Lower leg skin (tissue), 3 donors: ENCODE data around the gene FEM1A.

Experiments
- POLR2A ChIP-seq, 2 donors: fragments of 450-650 bp; IDR thresholded peaks; one replicate each; pipeline ENCODE4 v1.6.1; 2016 to 2017; ENCODE audit warnings: antibody characterized with exemption in 2 of 2, mild to moderate bottlenecking in 1 of 2, moderate library complexity in 1 of 2
- TF ChIP-seq, protein P1 (sequence below), 3 donors: fragments of 450-650 bp; IDR thresholded peaks; one replicate each; pipeline ENCODE4 v1.5.1; 2016; ENCODE audit warnings: antibody characterized with exemption in 3 of 3, mild to moderate bottlenecking in 3 of 3, moderate library complexity in 2 of 3

DNA sequence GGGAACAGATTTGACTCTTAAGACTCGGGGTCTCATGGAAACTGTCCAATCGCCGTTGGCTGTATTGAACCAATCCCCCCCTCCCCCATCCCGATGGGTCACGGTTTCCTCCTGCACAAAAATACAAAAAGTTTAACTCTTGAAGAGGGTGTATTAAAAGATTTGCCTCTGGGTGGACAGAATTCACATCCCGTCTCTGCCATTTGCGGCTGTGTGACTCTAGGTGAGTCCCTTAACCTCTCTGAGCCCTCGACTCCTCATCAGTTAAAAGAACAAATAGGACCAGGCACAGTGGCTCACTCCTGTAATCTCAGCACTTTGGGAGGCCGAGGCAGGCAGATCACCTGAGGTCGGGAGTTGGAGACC lies 31.3 kb upstream of the FEM1A start:
- TF ChIP-seq, protein P1, sequence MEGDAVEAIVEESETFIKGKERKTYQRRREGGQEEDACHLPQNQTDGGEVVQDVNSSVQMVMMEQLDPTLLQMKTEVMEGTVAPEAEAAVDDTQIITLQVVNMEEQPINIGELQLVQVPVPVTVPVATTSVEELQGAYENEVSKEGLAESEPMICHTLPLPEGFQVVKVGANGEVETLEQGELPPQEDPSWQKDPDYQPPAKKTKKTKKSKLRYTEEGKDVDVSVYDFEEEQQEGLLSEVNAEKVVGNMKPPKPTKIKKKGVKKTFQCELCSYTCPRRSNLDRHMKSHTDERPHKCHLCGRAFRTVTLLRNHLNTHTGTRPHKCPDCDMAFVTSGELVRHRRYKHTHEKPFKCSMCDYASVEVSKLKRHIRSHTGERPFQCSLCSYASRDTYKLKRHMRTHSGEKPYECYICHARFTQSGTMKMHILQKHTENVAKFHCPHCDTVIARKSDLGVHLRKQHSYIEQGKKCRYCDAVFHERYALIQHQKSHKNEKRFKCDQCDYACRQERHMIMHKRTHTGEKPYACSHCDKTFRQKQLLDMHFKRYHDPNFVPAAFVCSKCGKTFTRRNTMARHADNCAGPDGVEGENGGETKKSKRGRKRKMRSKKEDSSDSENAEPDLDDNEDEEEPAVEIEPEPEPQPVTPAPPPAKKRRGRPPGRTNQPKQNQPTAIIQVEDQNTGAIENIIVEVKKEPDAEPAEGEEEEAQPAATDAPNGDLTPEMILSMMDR (IDR thresholded peaks at IDR 0.05) = no peak
- no peak for TF ChIP-seq POLR2A (IDR thresholded peaks at IDR 0.05)
